K562 (cell line): ENCODE data around the gene NOX5. TPM values are rescaled to one million over a fixed set of nuclear protein-coding genes. Genes with fewer than 3 reads are reported as not detected.

Experiments
- ATAC-seq: fragments of 200-7000 bp; cut with Tn5 transposase; 3 replicates; pipeline ENCODE4 v1.9.1; 2020; ENCODE audit warnings: moderate library complexity
- BruUV-seq: library from RNA; stranded (reverse); fragments of 400-500 nt; replicated peaks from 2 replicates; lab custom pipeline; 2021; lab: Mats Ljungman, UMichigan
- CTCF ChIA-PET: fragments of 300-600 bp; formaldehyde crosslinking; extraction: SDS; loops from one replicate; lab custom pipeline; 2021; ENCODE audit warnings: low intra/inter-chr PET ratio; lab: Yijun Ruan, JAX
- POLR2A ChIA-PET: fragments of 300-600, 350-650 bp; sonication (Branson Sonifier 250); formaldehyde crosslinking; extraction: SDS; loops from one replicate; lab custom pipeline; 2021; ENCODE audit warnings: antibody characterized with exemption, inconsistent platforms; lab: Yijun Ruan, JAX
- DNase-seq, 4 experiments: peaks; one replicate each; pipeline versions ENCODE4 v3.0.0 to v3.0.0-alpha.2; 2011 to 2018; ENCODE audit warnings: low spot score in 3 of 4, mixed read lengths in 3 of 4; ENCODE audit errors: extremely low read depth in 1 of 4
- FAIRE-seq: peaks from 2 replicates; lab custom pipeline; 2011; peaks lifted over from hg19 to GRCh38; lab: Jason Lieb, UNC
- H2AFZ ChIP-seq: 2 replicates; pipeline ENCODE4 v1.6.0; 2011; ENCODE audit warnings: low read depth, low read length, control low read depth, inconsistent platforms
- H3K27ac ChIP-seq: fragments of 200-600 bp; 3 replicates; pipeline ENCODE4 v1.8.0; 2011; ENCODE audit warnings: low read depth, mild to moderate bottlenecking, control low read depth, inconsistent platforms, low read length, moderate library complexity, mixed read lengths; ENCODE audit errors: extremely low read depth
- H3K27me3 ChIP-seq, 2 experiments: fragments of 300-600 bp in 1 of 2; 2 replicates in 1 of 2; 3 replicates in 1 of 2; pipeline versions ENCODE4 v1.6.0 to v1.8.0; 2011; ENCODE audit warnings: inconsistent platforms in 2 of 2, low read length in 2 of 2, mild to moderate bottlenecking in 1 of 2, mixed read lengths in 1 of 2, moderate library complexity in 1 of 2; ENCODE audit not compliant: control insufficient read depth in 2 of 2, insufficient read depth in 2 of 2
- H3K36me3 ChIP-seq: fragments of 300-600 bp; 3 replicates; pipeline ENCODE4 v1.8.0; 2011; ENCODE audit warnings: mild to moderate bottlenecking, low read length, inconsistent platforms; ENCODE audit not compliant: control insufficient read depth, insufficient read depth
- H3K4me1 ChIP-seq, 2 experiments: fragments of 200-600 bp in 1 of 2; replicated peaks in 1 of 2; 2 replicates in 1 of 2; 3 replicates in 1 of 2; pipeline versions ENCODE4 v1.5.1 to v1.8.0; 2011; ENCODE audit warnings: inconsistent platforms in 2 of 2, low read length in 2 of 2, mild to moderate bottlenecking in 1 of 2, mixed read lengths in 1 of 2, moderate library complexity in 1 of 2; ENCODE audit not compliant: control insufficient read depth in 2 of 2, insufficient read depth in 2 of 2
- H3K4me2 ChIP-seq: 2 replicates; pipeline ENCODE4 v1.6.1; 2011; ENCODE audit warnings: low read length, control low read depth, inconsistent platforms, mixed read lengths; ENCODE audit not compliant: insufficient read depth
- H3K4me3 ChIP-seq: fragments of 200-600 bp; sonication (generic), shearing (Covaris generic); 2 replicates; pipeline ENCODE4 v1.5.1; 2016; ENCODE audit warnings: control low read depth, inconsistent platforms
- H3K79me2 ChIP-seq: fragments of 200-600 bp; 3 replicates; pipeline ENCODE4 v1.8.0; 2011; ENCODE audit warnings: low read length, inconsistent platforms; ENCODE audit not compliant: control insufficient read depth, insufficient read depth
- H3K9ac ChIP-seq, 2 experiments: 2 replicates each; pipeline versions ENCODE4 v1.6.0 to v1.6.1; 2011; ENCODE audit warnings: low read depth in 2 of 2, low read length in 2 of 2, control low read depth in 1 of 2, inconsistent platforms in 1 of 2, mild to moderate bottlenecking in 1 of 2, mixed read lengths in 1 of 2; ENCODE audit not compliant: insufficient read depth in 1 of 2
- H3K9me1 ChIP-seq: one replicate; pipeline ENCODE4 v1.6.0; 2011; ENCODE audit warnings: inconsistent platforms, mild to moderate bottlenecking, low read length, moderate library complexity; ENCODE audit not compliant: control insufficient read depth, insufficient read depth
- H3K9me3 ChIP-seq: replicated peaks from 2 replicates; pipeline ENCODE4 v1.5.1; 2011; ENCODE audit warnings: low read depth, low read length, inconsistent platforms; ENCODE audit not compliant: control insufficient read depth, insufficient read depth
- H4K20me1 ChIP-seq: replicated peaks from 2 replicates; pipeline ENCODE4 v1.6.1; 2011; ENCODE audit warnings: low read length, inconsistent platforms, mixed read lengths; ENCODE audit not compliant: control insufficient read depth, insufficient read depth
- ATF1 ChIP-seq, 2 experiments: fragments of 450-650 bp in 1 of 2; IDR thresholded peaks; 2 replicates each; pipeline ENCODE4 v1.6.1; 2016; ENCODE audit warnings: missing compliant biosample characterization in 1 of 2, missing genetic modification characterization in 1 of 2
- ESRRB ChIP-seq: fragments of 250-450 bp; sonication (Bioruptor Pico); IDR thresholded peaks from 2 replicates; pipeline ENCODE4 v1.5.0; 2020; ENCODE audit warnings: mild to moderate bottlenecking, moderate library complexity, borderline replicate concordance
- HDAC8 ChIP-seq: fragments of 450-650 bp; IDR thresholded peaks from 2 replicates; pipeline ENCODE4 v1.6.1; 2016; ENCODE audit warnings: mild to moderate bottlenecking, missing genetic modification characterization, moderate library complexity, missing compliant biosample characterization
- HLTF ChIP-seq: fragments of 450-650 bp; IDR thresholded peaks from 2 replicates; pipeline ENCODE4 v1.6.1; 2016
- HSF4 ChIP-seq: fragments of 250-450 bp; sonication (Bioruptor Pico); IDR thresholded peaks from 2 replicates; pipeline ENCODE4 v2.1.2; 2022; ENCODE audit warnings: mild to moderate bottlenecking, moderate library complexity, borderline replicate concordance
- NONO ChIP-seq, 2 experiments: fragments of 200-400 bp in 1 of 2; fragments of 450-650 bp in 1 of 2; formaldehyde crosslinking in 1 of 2; IDR thresholded peaks; 2 replicates each; pipeline ENCODE4 v1.6.1; 2017; ENCODE audit warnings: low read depth in 2 of 2, mild to moderate bottlenecking in 2 of 2, moderate library complexity in 2 of 2, low read length in 1 of 2
- POU5F1 ChIP-seq: fragments of 150-350 bp; IDR thresholded peaks from 2 replicates; pipeline ENCODE4 v1.6.1; 2014; ENCODE audit warnings: borderline replicate concordance, low read length, low read depth, mild to moderate bottlenecking; ENCODE audit not compliant: partially characterized antibody
- ZNF592 ChIP-seq: fragments of 450-650 bp; IDR thresholded peaks from 2 replicates; pipeline ENCODE4 v1.6.1; 2017; ENCODE audit warnings: antibody characterized with exemption, mild to moderate bottlenecking
- WGBS: fragments of 100-300 bp; shearing (Covaris generic); methylation state at CpG from one replicate; pipeline ENCODE4 v1.1.6; 2016; ENCODE audit warnings: low coverage, mixed read lengths; ENCODE audit not compliant: insufficient coverage; ENCODE audit errors: missing lambda C conversion rate; 5-methylcytosine and 5-hydroxymethylcytosine counted together
- in situ Hi-C: fragments of 300-500 bp; cut with MboI; formaldehyde crosslinking; loops from 4 replicates; pipeline ENCODE4 v1.15.0; 2018; ENCODE audit warnings: inconsistent platforms, mixed read lengths
- intact Hi-C: fragments of 100-400 bp; cut with micrococcal nuclease; formaldehyde crosslinking; loops from 2 replicates; pipeline ENCODE4 v1.14.2; 2022
- polyA plus RNA-seq, 8 experiments: library from polyadenylated mRNA; depleted of rRNA in 4 of 8; stranded (reverse) in 5 of 8; unstranded in 3 of 8; fragments of >200 nt; fragmentation: Nextera tagmentation in 2 of 8; fragmentation: Illumina TruSeq in 1 of 8; extraction: Ambion mirVana in 2 of 8; extraction: Trizol in 1 of 8; gene quantifications; 2 replicates each; pipeline versions ENCODE4 v1.2.1 to v1.2.3, GENCODE V29; 2011 to 2014; ENCODE audit warnings: inconsistent platforms in 1 of 8, missing spikeins in 1 of 8
- total RNA-seq, 7 experiments: library from RNA; depleted of rRNA in 6 of 7; stranded (reverse); fragments of >200 nt in 6 of 7; fragmentation: Illumina TruSeq in 2 of 7; extraction: Trizol in 2 of 7; gene quantifications; 2 replicates each; pipeline versions ENCODE4 v1.2.1 to v1.2.3, GENCODE V29; 2011 to 2021; ENCODE audit warnings: low replicate concordance in 1 of 7

NOX5 gene
- total and polyA plus RNA-seq, 9 of the 15 experiments (the other 6 are each of a cell fraction or from before 2014, with no cell fraction given) = 0.01 TPM; not detected in 8

GRCh38 chr15:69036826-69037225 is 22.3 kb downstream of the NOX5 start:
- peaks cover 0 to 23% of the 10 kb centered on the region in 2 experiments; a peak in 2 of 5 replicates for H3K27me3 ChIP-seq
- no peak overlapping the region for H2AFZ ChIP-seq
- no peak overlapping the region for H3K4me3 ChIP-seq
- intact Hi-C loops = no loop called here
- H3K79me2 ChIP-seq = no peaks in the 10 kb centered on the region
- no TSS peak for BruUV-seq
- DNase-seq = no peak
- H3K4me1 ChIP-seq = peaks cover 0 to 6% of the 10 kb centered on the region in 2 experiments; a peak in 1 of 5 replicates
- no peaks in the 10 kb centered on the region for H3K9me3 ChIP-seq
- no peak for ATAC-seq
- H3K4me2 ChIP-seq = no peak overlapping the region
- H3K27ac ChIP-seq = no peak overlapping the region
- H3K9ac ChIP-seq = no peak overlapping the region
- in situ Hi-C loops = no loop called here
- ChIA-PET POLR2A (interaction anchor here (0.6 to 1.9 kb wide), 3 partner anchors 9 to 382 kb away, joined by 3 to 8 read pairs (median 3); no protein-coding TSS in a partner anchor), CTCF (no interaction called here)
- H3K36me3 ChIP-seq = no peaks in the 10 kb centered on the region
- no peak for FAIRE-seq
- H4K20me1 ChIP-seq = no peaks in the 10 kb centered on the region
- no peak for TF ChIP-seq POU5F1
- no peak for TF ChIP-seq HSF4 (CRISPR knock-in tag)
- TF ChIP-seq ESRRB (CRISPR knock-in tag) = no peak
- TF ChIP-seq NONO (IDR thresholded peaks at IDR 0.05; ENCODE audit: low read depth in 2 of 2, low read length in 1 of 2) = no peak
- TF ChIP-seq ATF1 (CRISPR knock-in tag; IDR thresholded peaks at IDR 0.05) = no peak
- TF ChIP-seq ATF1 (tag; IDR thresholded peaks at IDR 0.05) = no peak
- TF ChIP-seq HDAC8 (tag) = no peak
- no peak for TF ChIP-seq HLTF
- TF ChIP-seq ZNF592 = no peak
- no peaks in the 10 kb centered on the region for H3K9me1 ChIP-seq
- WGBS = 1% methylated on average over 5 of the region's 5 CpGs
